HG02840 (cell line): ENCODE measurements around the gene PTPRD.

Experiments used
- ATAC-seq: cut with Tn5 transposase; IDR thresholded peaks from one replicate; pipeline ENCODE4 v1.9.1; 2021; ENCODE audit warnings: mild to moderate bottlenecking, moderate library complexity, moderate number of reproducible peaks; ENCODE audit not compliant: unreplicated experiment, low FRiP score

The PTPRD gene

DNA sequence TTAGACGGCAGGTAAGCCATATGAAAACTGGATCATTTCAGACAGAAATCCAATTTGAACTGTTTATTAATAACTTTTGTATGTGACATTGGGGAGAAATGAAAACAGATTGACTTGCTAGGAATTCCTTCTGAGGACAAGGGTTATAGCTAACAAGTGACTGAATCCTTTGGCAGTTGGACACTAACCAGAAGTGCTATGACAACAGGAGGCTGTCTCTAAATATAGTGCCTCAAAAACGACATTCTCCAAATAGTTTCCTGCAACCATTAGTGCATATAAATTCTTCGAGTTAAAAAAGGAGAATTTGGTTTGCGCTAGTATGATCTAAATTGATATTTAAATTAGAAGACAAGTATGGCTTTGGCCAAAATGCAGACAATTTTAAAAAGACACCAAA is 338.6 kb downstream of the PTPRD start:
- ATAC-seq: no peak

GRCh38 chr9:10272830-10273229 is 340.0 kb downstream of the PTPRD start:
- no peak for ATAC-seq

GRCh38 chr9:10268531-10269485 is 344.0 kb downstream of the PTPRD start:
- ATAC-seq: no peak

DNA sequence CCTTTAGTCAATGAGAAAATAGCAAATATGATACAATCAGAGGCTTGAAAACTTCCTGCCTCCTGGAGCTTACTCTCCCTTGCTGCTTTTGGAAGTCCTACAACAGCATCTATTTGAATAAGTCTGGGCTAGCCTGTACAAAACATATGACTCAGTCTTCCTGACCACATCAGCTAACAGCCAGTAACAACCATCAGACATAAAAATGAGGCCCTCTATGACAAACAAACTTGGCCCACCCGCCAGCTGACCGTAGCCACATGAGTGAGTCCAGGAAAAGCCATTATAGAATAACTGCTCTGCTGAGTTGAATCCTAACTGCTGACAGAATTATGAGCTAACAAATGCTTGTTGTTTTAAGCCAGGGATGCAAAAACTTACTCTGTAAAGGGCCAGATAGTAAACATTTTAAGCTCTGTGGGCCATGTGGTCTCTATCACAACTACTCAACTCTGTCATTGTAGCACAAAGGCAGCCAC is 347.6 kb downstream of the PTPRD start:
- no peak for ATAC-seq

DNA sequence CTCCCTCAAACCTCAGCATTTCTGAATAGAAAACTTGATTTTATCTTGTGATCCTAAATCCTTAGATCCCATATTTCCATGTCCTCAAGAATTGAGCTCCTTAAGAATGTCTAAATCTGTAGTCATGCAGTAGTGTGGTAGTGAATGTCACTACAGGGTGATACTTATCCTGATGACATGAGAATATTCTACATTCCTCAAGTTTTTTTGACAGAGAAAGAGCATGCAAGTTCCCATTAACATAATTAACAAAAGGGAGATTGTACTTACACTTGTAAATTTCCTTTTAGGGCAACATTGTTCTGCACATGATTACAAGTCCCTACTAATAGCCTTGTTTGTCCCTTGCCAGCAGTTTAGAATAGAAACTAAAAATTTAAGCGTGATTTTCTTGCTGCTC is 352.3 kb downstream of the PTPRD start:
- no peak for ATAC-seq

DNA sequence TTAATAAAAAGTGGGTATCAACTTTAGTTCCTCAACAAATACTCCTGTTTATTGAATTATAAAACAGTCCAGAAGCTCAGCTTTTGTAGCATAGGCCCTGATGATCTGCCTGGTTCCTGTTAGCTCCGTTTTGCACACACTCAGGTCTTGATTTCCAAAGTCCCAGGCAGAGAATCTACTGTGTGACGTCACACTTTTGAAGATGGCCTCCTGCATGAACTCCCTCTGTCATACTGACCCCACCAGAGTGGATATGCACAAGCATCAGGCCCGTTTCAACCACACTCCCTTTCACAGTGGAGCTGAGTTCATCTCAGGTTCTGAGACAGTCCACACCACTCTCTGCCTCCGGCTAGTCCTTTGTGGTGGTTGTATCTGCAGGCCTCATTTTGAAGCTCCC is 353.1 kb downstream of the PTPRD start:
- ATAC-seq: no peak

DNA sequence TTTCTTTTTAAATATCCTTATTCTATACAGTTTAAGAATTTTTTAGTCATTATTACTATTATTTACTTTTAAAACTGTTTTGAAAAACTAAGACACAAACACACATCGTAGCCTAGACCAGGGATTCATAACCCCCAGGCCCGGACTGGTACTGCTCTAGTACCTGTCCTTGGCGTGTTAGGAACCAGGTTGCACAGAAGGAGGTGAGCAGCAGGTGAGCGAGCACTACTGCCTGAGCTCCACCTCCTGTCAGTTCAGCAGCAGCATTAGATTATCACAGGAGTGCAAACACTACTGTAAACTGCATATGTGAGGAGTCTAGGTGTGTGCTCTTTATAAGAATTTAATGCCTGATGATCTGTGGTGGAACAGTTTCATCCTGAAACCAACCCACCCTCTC is 357.0 kb downstream of the PTPRD start:
- ATAC-seq: no peak

DNA sequence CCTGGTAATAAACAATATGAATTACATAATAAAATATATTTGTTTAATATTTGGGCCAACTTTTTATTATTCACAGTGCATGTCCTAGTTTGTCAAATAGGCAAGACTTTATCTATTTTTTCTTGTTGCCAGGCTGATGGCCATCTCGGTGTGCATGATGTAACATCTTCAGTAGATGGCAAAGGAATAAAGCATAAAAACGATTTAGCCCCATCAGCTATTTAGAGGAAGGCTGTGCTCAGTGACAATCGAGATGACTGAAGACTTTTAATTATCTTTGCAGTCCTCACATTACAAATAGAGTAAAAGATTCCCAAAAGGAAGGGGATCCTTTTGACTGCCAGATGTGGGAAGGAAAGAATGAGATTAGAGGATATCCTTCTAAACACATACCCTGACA is 358.5 kb downstream of the PTPRD start:
- no peak for ATAC-seq

GRCh38 chr9:10253341-10253740 is 359.5 kb downstream of the PTPRD start:
- ATAC-seq: no peak

GRCh38 chr9:10252174-10252573 is 360.6 kb downstream of the PTPRD start:
- ATAC-seq: no peak

DNA sequence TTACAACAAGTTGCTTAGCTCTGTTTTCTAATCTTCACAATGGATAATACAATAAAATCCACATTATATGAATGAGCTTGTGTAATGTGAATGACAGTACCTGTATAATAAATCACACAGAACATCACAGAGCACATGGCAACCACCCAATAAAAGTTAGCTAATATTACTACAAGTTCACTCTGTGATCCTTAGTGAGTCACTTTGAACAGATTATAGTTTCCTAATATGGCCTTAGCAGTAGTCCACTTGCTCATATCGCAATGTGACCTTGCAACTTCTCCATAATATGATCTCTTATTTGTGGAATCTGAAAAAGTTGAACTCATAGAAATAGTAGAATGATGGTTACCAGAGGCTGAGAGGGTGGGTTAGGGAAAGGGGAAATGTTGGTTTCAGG is 361.3 kb downstream of the PTPRD start:
- ATAC-seq: no peak

DNA sequence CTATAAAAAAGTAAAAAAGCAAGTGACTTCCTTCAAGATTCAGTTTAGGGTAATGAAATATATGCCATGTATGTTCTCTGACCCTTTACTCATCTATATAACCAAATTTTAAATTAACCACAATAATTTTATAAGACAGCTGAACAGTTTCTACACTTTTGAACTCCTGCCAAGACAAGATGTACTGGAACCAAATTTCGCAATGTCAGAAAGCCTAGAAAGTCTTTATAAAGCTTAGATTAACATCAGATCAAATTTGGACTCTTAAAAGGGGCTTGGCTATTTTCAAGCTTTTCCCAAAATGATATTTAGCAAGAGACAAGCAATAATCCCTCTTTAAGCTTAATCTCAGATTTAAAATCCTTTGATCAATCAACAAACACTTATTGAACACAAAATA is 362.6 kb downstream of the PTPRD start:
- ATAC-seq: no peak

DNA sequence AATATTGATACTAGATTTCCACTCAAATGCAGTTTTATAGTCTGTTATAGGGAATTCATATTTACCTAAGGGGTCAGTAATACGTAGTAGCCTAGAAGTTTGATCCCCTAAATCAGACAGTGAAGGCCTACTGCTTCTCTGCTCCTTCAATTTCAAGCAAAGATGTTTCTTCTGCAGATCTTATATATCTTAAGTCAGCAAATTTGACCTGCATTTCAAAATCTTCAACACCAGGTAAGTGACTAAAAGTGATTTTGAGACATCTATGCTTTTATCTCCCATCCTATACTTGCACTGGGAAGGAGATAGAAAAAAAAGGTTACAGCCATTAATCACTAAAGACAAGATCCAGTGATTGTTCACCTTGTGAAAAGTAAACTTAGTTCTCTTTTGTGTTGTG is 363.9 kb downstream of the PTPRD start:
- no peak for ATAC-seq

DNA sequence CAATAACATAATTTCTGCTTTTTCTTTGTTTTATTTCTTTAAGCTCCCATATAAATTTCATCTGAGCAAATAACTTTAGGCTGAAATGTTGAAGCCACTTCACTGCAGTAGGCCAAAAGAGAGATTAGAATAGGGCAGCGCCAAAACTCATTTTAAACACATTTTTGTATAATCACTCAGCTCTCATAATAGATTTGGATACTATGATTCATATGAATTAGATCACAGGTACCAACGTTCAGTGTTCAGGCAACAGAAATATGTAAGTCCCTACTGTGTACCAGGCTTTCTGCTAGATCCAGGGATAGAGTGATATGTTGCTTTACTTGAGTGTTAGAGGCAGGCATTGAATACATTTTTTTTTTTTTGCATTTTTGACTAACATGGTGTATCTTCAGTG is 370.5 kb downstream of the PTPRD start:
- ATAC-seq: no peak

GRCh38 chr9:10238087-10238486 is 374.7 kb downstream of the PTPRD start:
- no peak for ATAC-seq

GRCh38 chr9:10237584-10237983 is 375.2 kb downstream of the PTPRD start:
- ATAC-seq: no peak

GRCh38 chr9:10236161-10236560 is 376.6 kb downstream of the PTPRD start:
- no peak for ATAC-seq

DNA sequence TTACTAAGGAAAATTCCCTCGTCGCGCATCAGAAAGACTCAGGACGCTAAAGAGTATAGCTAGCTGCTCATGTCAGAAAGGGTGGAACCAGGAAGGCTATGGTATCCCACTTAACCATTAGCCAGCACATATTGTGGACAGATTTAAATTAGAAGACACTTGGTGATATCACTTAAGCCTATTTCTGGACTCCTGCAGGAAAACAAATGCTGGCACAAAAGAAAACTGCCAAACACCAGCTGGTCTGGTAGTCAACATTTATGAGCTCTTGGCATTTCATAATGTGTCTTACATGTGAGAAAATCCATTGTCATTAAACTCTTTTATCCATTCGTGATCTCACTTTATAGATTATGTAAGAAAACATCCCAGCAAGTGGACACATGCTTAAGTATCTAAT is 377.4 kb downstream of the PTPRD start:
- no peak for ATAC-seq

- ATAC-seq: no peak
These were observed 380.4 kb downstream of the PTPRD start for GRCh38 chr9:10232352-10232930.

DNA sequence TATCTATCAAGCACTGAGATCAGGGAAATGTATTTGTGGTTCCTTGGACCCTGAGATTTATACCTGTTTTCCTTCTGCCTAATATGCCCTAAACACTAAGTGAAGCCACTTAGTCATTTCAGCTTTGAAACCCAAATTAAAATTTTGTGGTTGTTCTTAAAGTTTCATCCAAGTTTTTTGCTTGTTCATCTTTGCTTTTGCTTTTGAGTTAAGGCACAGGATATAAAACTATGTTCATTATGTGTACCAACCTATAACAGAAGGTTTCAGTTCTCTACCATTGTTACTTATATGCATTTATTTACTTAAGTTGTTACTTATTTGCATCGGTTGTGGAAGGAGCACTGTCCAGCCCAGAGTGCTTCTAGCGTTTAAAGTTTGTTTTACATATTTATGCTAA is 382.3 kb downstream of the PTPRD start:
- no peak for ATAC-seq

GRCh38 chr9:10228082-10228481 is 384.7 kb downstream of the PTPRD start:
- ATAC-seq: no peak

DNA sequence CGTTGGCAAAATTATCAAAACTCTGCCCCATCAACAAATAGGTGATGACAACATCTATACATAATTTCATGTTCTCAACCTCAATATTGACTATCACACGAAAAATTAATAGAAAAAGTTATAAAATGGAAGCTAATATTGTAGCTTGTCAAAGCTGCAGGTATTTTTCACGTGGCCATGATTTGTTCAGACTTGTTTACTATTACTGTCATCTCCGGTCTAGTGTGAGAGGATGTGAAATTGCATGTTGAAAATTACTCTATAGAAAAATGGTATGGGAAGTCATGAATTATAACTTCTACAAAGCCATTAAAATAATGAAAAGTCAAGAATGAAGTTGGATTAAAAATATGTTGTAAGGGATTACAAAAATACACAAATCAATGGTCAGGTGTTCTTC is 385.8 kb downstream of the PTPRD start:
- ATAC-seq: no peak
